HCT116 (cell line): ENCODE measurements around the gene SH3RF2. TPM values are rescaled to one million over a fixed set of nuclear protein-coding genes. Genes with fewer than 3 reads are reported as not detected.

Source experiments
- ATAC-seq: fragments of 200-7000 bp; cut with Tn5 transposase; 2 replicates; pipeline ENCODE4 v1.9.1; 2020; ENCODE audit warnings: mild to moderate bottlenecking, moderate library complexity
- BruUV-seq: library from RNA; stranded (reverse); fragments of 400-500 nt; replicated peaks from 2 replicates; lab custom pipeline; 2021; lab: Mats Ljungman, UMichigan
- CTCF ChIA-PET: fragments of 300-600 bp; sonication (Branson Sonifier 250); formaldehyde crosslinking; loops from one replicate; lab custom pipeline; 2021; ENCODE audit warnings: antibody characterized with exemption; lab: Charles Lee
- POLR2A ChIA-PET: fragments of 300-600, 350-600 bp; sonication (Branson Sonifier 250); formaldehyde crosslinking; loops from one replicate; lab custom pipeline; 2021; ENCODE audit warnings: antibody characterized with exemption; lab: Charles Lee
- RAD21 ChIA-PET, 2 experiments: fragments of 300-600 bp; sonication (Branson Sonifier 250); formaldehyde crosslinking; loops; one replicate each; lab custom pipeline; 2023; ENCODE audit warnings: low total read pairs in 2 of 2; ENCODE audit not compliant: uncharacterized antibody in 2 of 2, unreplicated experiment in 2 of 2, low non-redundant PET in 1 of 2; lab: Charles Lee
- DNase-seq: peaks from one replicate; pipeline ENCODE4 v3.0.0-alpha.2; 2010; ENCODE audit warnings: low read depth, low spot score
- H2AFZ ChIP-seq: fragments of 200-600 bp; shearing (Covaris generic), sonication (generic); 2 replicates; pipeline ENCODE4 v1.6.1; 2017; ENCODE audit warnings: low read depth, mixed run types, mixed read lengths, antibody characterized with exemption, low read length; ENCODE audit not compliant: poor library complexity, severe bottlenecking
- H3K27ac ChIP-seq: 2 replicates; pipeline ENCODE4 v1.5.1; 2012; ENCODE audit warnings: low read depth, low read length
- H3K27me3 ChIP-seq: fragments of 200-600 bp; sonication (generic); 2 replicates; pipeline ENCODE4 v1.6.1; 2016; ENCODE audit warnings: mixed run types, low read length, mixed read lengths; ENCODE audit not compliant: insufficient read depth
- H3K36me3 ChIP-seq, 2 experiments: fragments of 200-500 bp in 1 of 2; fragments of 200-600 bp in 1 of 2; sonication (Bioruptor generic) in 1 of 2; sonication (generic) in 1 of 2; 2 replicates each; pipeline versions ENCODE4 v1.5.1 to v1.6.1; 2014 to 2016; ENCODE audit warnings: low read length in 2 of 2, inconsistent platforms in 1 of 2, mixed read lengths in 1 of 2, mixed run types in 1 of 2; ENCODE audit not compliant: insufficient read depth in 2 of 2, control insufficient read depth in 1 of 2
- H3K4me1 ChIP-seq, 2 experiments: fragments of 200-600 bp in 1 of 2; sonication (generic) in 1 of 2; 2 replicates each; pipeline versions ENCODE4 v1.5.1 to v1.6.1; 2012 to 2017; ENCODE audit warnings: low read length in 2 of 2, inconsistent platforms in 1 of 2, mild to moderate bottlenecking in 1 of 2, mixed read lengths in 1 of 2, mixed run types in 1 of 2, moderate library complexity in 1 of 2; ENCODE audit not compliant: insufficient read depth in 2 of 2, control insufficient read depth in 1 of 2
- H3K4me2 ChIP-seq: fragments of 200-600 bp; sonication (generic); 2 replicates; pipeline ENCODE4 v1.6.1; 2017; ENCODE audit warnings: mixed run types, low read length, mixed read lengths
- H3K4me3 ChIP-seq, 2 experiments: fragments of 200-600 bp in 1 of 2; sonication (generic) in 1 of 2; replicated peaks in 1 of 2; 2 replicates each; pipeline ENCODE4 v1.5.1; 2011 to 2016; ENCODE audit warnings: low read length in 2 of 2, control low read depth in 1 of 2, low read depth in 1 of 2, mild to moderate bottlenecking in 1 of 2, mixed read lengths in 1 of 2, mixed run types in 1 of 2
- H3K79me2 ChIP-seq: fragments of 200-600 bp; sonication (generic); 2 replicates; pipeline ENCODE4 v1.6.1; 2017; ENCODE audit warnings: mild to moderate bottlenecking, mixed run types, low read length, moderate library complexity, mixed read lengths; ENCODE audit not compliant: insufficient read depth
- H3K9ac ChIP-seq: fragments of 200-600 bp; sonication (generic); 2 replicates; pipeline ENCODE4 v1.6.1; 2016; ENCODE audit warnings: low read length, mixed read lengths
- H3K9me2 ChIP-seq: fragments of 200-600 bp; sonication (generic), shearing (Covaris generic); 2 replicates; pipeline ENCODE4 v1.6.1; 2017; ENCODE audit warnings: mixed run types, mild to moderate bottlenecking, moderate library complexity; ENCODE audit not compliant: insufficient read depth
- H3K9me3 ChIP-seq, 2 experiments: fragments of 200-500 bp in 1 of 2; fragments of 200-600 bp in 1 of 2; sonication (Bioruptor generic) in 1 of 2; sonication (generic) in 1 of 2; 2 replicates each; pipeline ENCODE4 v1.6.1; 2014 to 2017; ENCODE audit warnings: low read length in 2 of 2, mixed read lengths in 2 of 2, inconsistent platforms in 1 of 2, low read depth in 1 of 2, mild to moderate bottlenecking in 1 of 2, mixed run types in 1 of 2, moderate library complexity in 1 of 2; ENCODE audit not compliant: control insufficient read depth in 1 of 2, insufficient read depth in 1 of 2
- H4K20me1 ChIP-seq: fragments of 200-600 bp; sonication (generic), shearing (Covaris generic); 2 replicates; pipeline ENCODE4 v1.6.1; 2017; ENCODE audit warnings: mixed run types, mild to moderate bottlenecking, moderate library complexity; ENCODE audit not compliant: insufficient read depth
- CBX3 ChIP-seq: IDR thresholded peaks from 2 replicates; pipeline ENCODE4 v1.6.1; 2012; ENCODE audit warnings: low read depth
- CEBPB ChIP-seq: IDR thresholded peaks from 2 replicates; pipeline ENCODE4 v1.6.1; 2012; ENCODE audit warnings: low read depth
- CTCF ChIP-seq, 3 experiments: fragments of 200-600 bp in 1 of 3; sonication (generic) in 1 of 3; IDR thresholded peaks in 2 of 3; conservative IDR thresholded peaks in 1 of 3; 2 replicates each; pipeline ENCODE4 v1.5.1; 2012 to 2017; ENCODE audit warnings: low read depth in 2 of 3, low read length in 2 of 3, antibody characterized with exemption in 1 of 3, borderline replicate concordance in 1 of 3, control low read depth in 1 of 3, mild to moderate bottlenecking in 1 of 3, mixed read lengths in 1 of 3, mixed run types in 1 of 3, moderate library complexity in 1 of 3; ENCODE audit not compliant: insufficient read depth in 1 of 3
- EGR1 ChIP-seq: IDR thresholded peaks from 2 replicates; pipeline ENCODE4 v1.6.1; 2012; ENCODE audit warnings: low read depth
- ELF1 ChIP-seq: IDR thresholded peaks from 2 replicates; pipeline ENCODE4 v1.6.1; 2012; ENCODE audit warnings: low read depth, borderline replicate concordance
- FOSL1 ChIP-seq: IDR thresholded peaks from 2 replicates; pipeline ENCODE4 v1.6.1; 2012; ENCODE audit warnings: low read depth
- JUND ChIP-seq: IDR thresholded peaks from 2 replicates; pipeline ENCODE4 v1.6.1; 2012
- MAX ChIP-seq: IDR thresholded peaks from 2 replicates; pipeline ENCODE4 v1.6.1; 2012
- POLR2AphosphoS5 ChIP-seq: IDR thresholded peaks from 2 replicates; pipeline ENCODE4 v1.6.1; 2011; ENCODE audit warnings: mild to moderate bottlenecking, low read depth, low read length, moderate library complexity
- SIN3A ChIP-seq: IDR thresholded peaks from 2 replicates; pipeline ENCODE4 v1.6.1; 2012; ENCODE audit warnings: low read depth
- TCF7L2 ChIP-seq: IDR thresholded peaks from 2 replicates; pipeline ENCODE4 v1.7.0; 2011; ENCODE audit warnings: borderline replicate concordance, inconsistent platforms; ENCODE audit not compliant: insufficient read depth, insufficient read length; ENCODE audit errors: extremely low read depth
- YY1 ChIP-seq: IDR thresholded peaks from 2 replicates; pipeline ENCODE4 v1.6.1; 2011; ENCODE audit warnings: low read length, low read depth, moderate library complexity, mild to moderate bottlenecking; ENCODE audit not compliant: insufficient replicate concordance; ENCODE audit errors: extremely low read depth
- ZBTB33 ChIP-seq: IDR thresholded peaks from 2 replicates; pipeline ENCODE4 v1.6.1; 2011; ENCODE audit warnings: mild to moderate bottlenecking, low read length, moderate library complexity; ENCODE audit not compliant: insufficient replicate concordance; ENCODE audit errors: extremely low read depth
- ZFX ChIP-seq: fragments of 450-650 bp; IDR thresholded peaks from 2 replicates; pipeline ENCODE4 v1.6.1; 2017
- intact Hi-C: fragments of 100-400 bp; cut with micrococcal nuclease; formaldehyde crosslinking; loops from 2 replicates; pipeline ENCODE4 v1.10.0; 2022
- total RNA-seq: library from RNA; stranded (reverse); gene quantifications from one replicate; pipeline ENCODE4 v1.2.1, GENCODE V29; 2021; ENCODE audit not compliant: unreplicated experiment

Gene SH3RF2
- total RNA-seq, 1 experiment from 2014 or later, result 14.3 TPM

- CTCF ChIA-PET, result no interaction called here
- TF ChIP-seq MAX (no peak), YY1 (no peak), FOSL1 (no peak), POLR2AphosphoS5 (no peak), ELF1 (no peak), EGR1 (no peak), ZFX (no peak), CEBPB (no peak)
- Histone ChIP-seq H3K27ac (no peak overlapping the region), H3K9me3 (no peaks in the 10 kb centered on the region), H2AFZ (no peak overlapping the region), H3K9me2 (no peaks in the 10 kb centered on the region), H3K9ac (no peak overlapping the region), H4K20me1 (no peaks in the 10 kb centered on the region), H3K4me2 (no peak overlapping the region), H3K36me3 (no peaks in the 10 kb centered on the region), H3K27me3 (no peaks in the 10 kb centered on the region), H3K4me1 (no peaks in the 10 kb centered on the region), H3K79me2 (no peaks in the 10 kb centered on the region), H3K4me3 (no peak overlapping the region)
- BruUV-seq, result no TSS peak
- no peak for ATAC-seq
- intact Hi-C loops, result no loop called here
- RAD21 ChIA-PET, result no interaction called here
- DNase-seq, result no peak
- POLR2A ChIA-PET, result no interaction called here
Measured at GRCh38 chr5:146072595-146072994, 136.2 kb downstream of the SH3RF2 start.

GRCh38 chr5:146073239-146073900 lies 137.0 kb downstream of the SH3RF2 start:
- no peaks in the 10 kb centered on the region for H3K79me2 ChIP-seq
- no peak for DNase-seq
- no peak overlapping the region for H3K4me2 ChIP-seq
- ChIA-PET POLR2A (no interaction called here), RAD21 (no interaction called here), CTCF (no interaction called here)
- H3K27me3 ChIP-seq, result no peaks in the 10 kb centered on the region
- no peaks in the 10 kb centered on the region for H3K36me3 ChIP-seq
- H2AFZ ChIP-seq, result no peak overlapping the region
- no peaks in the 10 kb centered on the region for H3K4me1 ChIP-seq
- no peaks in the 10 kb centered on the region for H4K20me1 ChIP-seq
- ATAC-seq, result no peak
- H3K9ac ChIP-seq, result no peak overlapping the region
- H3K9me3 ChIP-seq, result no peaks in the 10 kb centered on the region
- no peak overlapping the region for H3K27ac ChIP-seq
- intact Hi-C loops, result no loop called here
- no peaks in the 10 kb centered on the region for H3K9me2 ChIP-seq
- BruUV-seq, result no TSS peak
- no peak for TF ChIP-seq JUND
- TF ChIP-seq SIN3A, result no peak
- no peak for TF ChIP-seq TCF7L2
- TF ChIP-seq ZBTB33, result no peak
- TF ChIP-seq MAX, result no peak
- TF ChIP-seq YY1, result no peak
- TF ChIP-seq CBX3, result no peak
- no peak for TF ChIP-seq FOSL1
- no peak for TF ChIP-seq CTCF (IDR thresholded peaks at IDR 0.05 in 2 of 3, conservative IDR thresholded peaks at IDR 0.05 in 1 of 3; ENCODE audit: borderline replicate concordance in 1 of 3, insufficient read depth in 1 of 3, low read depth in 2 of 3, low read length in 2 of 3)
- no peak overlapping the region for H3K4me3 ChIP-seq
